ENCODE measurements around the gene INSL3. TPM values are rescaled to one million over a fixed set of nuclear protein-coding genes. Genes with fewer than 3 reads are reported as not detected.

INSL3 gene
- total RNA-seq, 1 donor from 2014 or later, result not detected

DNA sequence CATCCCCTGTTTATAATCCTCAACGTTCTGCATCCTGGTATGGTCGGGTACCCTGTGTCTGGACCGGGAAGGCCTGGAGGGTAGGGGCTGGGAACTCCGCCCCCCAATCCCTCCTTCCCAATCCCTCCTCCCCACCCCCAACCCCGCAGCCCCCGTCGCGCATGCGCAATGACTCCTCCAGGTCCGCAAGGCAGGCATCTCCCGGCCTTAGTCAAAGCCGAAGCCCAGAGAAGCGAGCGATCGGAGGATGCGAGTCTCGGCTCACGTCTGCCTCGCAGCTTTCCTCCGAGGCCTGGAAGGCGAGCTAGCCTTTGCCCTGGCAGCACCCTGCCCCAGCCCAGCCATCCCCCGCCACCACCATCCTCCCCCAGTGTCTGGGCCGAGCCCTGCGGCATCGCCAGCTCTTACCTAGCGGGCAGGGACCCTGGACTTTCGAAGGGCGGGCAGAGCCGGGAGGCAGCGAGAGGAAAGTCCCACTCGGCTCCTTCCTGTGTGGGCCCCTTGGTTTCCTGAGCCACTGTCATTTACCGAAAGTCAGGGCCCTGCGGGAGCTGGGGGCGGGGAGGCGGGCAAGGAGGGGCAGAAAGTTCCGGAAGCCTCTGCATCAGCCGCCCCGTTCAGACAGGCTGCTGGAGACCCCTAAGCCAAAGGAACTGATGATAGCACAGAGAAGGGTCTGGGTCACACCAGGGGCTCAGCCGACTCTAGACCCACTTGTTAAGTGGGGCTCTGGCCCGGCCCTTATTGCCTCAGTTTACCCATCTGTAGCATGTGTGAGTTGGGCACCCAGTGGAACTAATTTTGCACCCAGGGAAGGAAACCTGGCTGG, 26.4 kb upstream of the INSL3 start, which contains the start of gene JAK3:
TSS of gene JAK3 (minus strand) at position 445 of the 829 bp plus-strand sequence. CDS start 3,565 bp downstream, outside the sequence.
- intact Hi-C loops (cut with micrococcal nuclease), result no loop called here
- DNase-seq, result peak; percentile 74
- peak; percentile 75 for ATAC-seq

DNA sequence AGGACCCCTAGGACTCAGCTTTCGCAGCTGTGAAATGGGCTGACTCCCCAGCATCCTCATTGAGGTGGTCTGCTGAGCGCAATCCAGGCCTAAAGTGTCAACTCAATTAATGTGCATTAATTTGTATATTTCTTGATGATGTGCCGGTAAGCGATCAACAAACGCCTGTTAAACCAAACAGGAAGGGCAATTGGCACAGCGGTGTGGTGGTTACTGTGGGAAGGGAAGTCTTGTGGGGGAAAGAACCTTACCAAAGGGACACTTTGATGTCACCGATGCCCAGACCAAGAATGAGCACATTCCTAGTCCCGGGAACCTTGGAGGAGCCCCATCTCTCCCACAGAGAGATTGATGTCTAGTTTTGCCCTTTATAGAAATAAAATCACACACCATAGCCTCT, 24.8 kb upstream of the INSL3 start:
- DNase-seq (no peak), ATAC-seq (no peak)
- intact Hi-C loops (cut with micrococcal nuclease), result no loop called here

DNA sequence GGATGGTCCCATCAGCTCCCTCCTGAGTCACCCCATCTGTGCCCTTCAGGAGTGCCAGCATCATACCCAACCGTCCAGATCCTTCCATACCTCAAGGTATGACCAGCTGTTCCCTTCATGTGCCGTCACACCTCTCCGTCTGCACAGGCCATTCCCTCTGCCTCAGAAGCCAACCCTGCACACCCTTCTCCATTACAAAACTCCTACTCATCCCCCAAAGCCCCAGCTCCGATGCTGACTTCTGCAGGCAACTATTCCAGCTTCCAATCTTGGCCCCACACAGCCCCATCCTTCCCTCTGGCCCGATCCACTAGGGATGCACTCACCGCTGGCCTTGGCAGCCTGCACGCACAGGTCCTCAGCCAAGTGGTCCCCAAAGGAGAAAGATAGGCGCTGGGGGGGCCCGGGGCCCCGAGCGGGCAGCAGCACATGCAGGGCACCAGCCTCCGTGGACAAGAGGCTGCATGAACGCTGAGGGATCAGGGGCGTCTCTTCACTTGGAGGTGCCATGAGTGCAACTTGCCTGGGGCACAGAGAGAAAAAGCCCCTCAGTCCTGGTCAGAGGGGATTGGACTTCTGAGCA, 22.7 kb upstream of the INSL3 start:
- no peak for ATAC-seq
- intact Hi-C loops (cut with micrococcal nuclease), result no loop called here
- DNase-seq, result no peak

DNA sequence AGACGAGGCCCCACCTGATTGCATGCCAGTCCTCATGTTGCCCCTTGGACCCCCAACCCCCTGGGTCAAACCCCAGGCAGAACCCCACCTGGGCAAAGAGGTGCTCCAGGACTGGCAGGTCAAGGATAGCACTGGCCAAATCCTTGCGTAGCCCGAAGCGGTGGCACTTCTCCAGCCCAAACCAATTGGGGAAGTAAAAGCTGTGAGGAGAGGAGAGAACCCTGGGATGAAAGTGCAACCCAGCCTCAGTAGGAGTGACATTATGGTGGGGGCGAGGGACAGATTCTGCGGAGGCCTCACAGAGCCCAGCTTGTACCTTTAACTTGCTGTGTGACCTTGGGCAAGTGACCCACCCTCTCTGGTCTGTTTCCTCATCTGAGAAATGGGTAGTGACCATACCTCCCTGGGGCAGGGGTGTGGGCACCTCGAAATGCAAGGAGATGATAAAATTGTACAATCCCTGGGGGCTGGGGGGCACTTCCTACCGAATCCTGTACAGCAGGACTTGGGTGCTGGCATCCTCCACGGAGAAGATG, 22.0 kb upstream of the INSL3 start:
- intact Hi-C loops (cut with micrococcal nuclease), result no loop called here
- ATAC-seq (no peak), DNase-seq (no peak)

DNA sequence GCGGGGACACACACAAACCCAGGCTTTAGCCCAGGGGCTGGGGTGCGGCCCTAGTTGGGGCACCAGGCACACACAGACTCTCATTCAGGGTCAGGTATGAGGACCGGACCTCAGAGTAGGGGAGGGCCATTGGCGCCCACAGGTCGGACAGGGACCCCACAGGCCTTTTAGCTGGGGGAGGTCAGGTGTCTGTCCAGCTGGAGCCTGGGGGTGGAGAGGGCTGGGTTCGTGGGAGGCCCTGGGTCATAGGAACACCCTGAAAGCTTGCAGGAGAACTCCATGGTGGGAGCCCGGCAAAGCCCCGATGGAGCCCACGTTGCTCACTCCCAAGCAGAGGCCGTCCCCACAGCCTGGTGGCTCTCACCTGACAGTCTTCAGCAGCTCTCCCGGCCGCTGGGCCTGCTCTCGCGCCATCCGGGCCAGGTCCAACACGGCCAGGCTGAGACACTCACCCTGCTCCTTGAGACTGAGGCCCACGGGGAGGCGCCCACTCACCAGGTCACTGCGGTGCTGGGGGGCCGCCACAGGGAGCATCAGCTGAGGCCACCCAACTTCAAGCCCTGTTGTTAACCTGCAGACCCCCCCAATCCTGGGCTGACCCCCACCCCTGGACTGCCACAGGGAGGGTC, 21.5 kb upstream of the INSL3 start:
- DNase-seq, result no peak
- no peak for ATAC-seq
- intact Hi-C loops (cut with micrococcal nuclease), result no loop called here

DNA sequence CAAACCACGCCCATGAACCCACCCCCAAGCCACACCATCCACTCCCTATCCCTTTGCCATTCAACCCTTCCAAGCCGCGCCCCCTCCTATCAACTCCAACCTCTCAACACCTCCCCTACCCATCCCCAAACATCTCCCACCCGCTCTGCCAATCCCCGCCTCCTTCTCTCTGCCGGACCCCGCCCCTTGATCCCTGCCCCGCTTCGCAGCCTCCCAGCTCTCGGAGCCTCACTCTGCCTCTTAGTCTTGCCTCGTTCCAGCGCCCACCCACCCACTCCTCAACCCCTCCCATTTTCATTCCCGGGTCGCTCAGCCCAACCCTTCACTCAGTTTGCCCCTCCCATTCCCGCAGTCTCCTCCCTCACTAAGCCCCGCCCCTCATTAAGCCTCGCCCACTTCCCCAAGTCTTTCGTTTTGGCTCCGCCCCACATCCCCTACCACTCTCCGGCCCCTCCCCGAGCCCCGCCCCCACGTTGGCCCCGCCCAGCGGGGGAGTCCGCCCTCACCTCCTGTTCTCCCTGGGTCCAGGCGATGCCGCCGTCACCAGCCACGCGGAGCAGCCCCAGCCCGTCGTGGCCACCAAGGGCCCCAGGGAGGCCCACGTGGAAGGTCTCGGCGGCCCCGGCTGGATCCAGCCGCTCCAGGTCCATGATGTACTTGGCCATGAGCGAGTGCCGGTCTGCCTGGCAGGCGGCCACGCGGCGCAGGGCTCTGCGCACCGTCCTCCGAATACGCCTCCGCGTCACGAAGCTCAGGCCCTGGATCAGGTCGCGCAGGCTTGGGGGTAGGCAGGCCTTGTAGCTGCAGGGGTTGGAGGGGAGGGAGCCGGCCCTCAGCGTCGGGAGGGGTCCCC, 20.7 kb upstream of the INSL3 start:
- peak; percentile 86 for ATAC-seq
- intact Hi-C loops (cut with micrococcal nuclease), result no loop called here
- DNase-seq, result peak; percentile 76

DNA sequence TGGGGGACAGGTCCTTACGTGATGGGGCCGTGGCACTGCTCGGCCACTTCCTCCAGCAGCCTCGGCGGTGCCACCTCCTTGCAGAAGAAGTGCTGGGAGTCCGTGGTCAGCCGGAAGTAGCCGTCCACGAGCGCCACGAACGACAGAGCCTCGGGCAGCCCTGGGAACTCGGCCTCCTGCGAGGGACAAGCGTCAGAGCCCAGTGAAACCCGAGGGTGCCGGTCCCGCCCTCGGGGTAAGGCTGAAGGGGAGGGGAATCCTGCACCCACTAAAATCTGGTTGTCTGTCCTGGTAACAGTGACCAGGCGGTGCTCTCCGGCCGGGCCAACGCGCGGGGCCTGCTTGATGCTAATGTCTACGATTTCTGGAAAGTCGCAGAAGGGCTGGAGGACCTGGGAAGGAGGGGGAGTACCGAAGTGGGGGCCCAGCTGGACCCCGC, 20.1 kb upstream of the INSL3 start:
- ATAC-seq, result peak; percentile 17
- no peak for DNase-seq
- intact Hi-C loops (cut with micrococcal nuclease), result no loop called here

DNA sequence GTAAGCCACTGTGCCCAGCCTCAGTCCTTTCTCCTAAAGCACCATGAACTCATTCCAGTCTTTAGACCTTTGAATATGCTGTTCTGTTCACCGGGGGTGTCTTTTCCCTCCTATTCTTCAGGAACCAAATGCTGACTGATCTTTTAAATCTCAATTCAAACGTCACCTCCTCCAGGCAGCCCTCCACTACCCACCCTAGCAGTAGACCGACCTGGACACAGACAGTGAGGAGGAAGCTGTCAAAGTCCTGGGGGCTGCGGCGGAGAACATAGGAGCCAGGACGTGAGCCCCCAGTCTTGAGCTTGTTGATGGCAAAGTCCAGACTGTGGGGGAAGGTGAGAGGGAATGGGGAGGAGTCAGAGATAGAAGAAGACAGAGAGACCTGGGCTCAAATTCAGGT, 18.7 kb upstream of the INSL3 start:
- ATAC-seq, result no peak
- intact Hi-C loops (cut with micrococcal nuclease), result no loop called here
- DNase-seq, result no peak

DNA sequence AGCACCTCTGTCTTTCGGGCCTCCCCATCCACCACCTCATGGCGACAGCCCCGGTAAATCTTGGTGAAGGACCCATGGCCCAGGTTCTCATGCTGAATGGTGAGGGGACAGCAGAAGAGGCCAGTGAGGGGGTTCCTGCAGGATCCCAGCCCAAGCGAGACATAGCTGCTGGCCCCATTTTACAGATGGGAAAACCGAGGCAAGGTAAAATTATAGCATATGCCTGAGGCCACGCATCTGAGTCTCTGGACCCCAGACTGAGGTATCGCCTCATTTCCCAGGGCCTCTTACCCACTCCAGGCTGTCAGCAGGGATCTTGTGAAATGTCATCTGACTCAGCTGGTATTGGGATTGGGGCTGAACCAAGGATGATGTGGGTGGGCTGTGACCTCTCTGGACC, 16.7 kb upstream of the INSL3 start:
- intact Hi-C loops (cut with micrococcal nuclease), result no loop called here
- ATAC-seq (no peak), DNase-seq (no peak)

DNA sequence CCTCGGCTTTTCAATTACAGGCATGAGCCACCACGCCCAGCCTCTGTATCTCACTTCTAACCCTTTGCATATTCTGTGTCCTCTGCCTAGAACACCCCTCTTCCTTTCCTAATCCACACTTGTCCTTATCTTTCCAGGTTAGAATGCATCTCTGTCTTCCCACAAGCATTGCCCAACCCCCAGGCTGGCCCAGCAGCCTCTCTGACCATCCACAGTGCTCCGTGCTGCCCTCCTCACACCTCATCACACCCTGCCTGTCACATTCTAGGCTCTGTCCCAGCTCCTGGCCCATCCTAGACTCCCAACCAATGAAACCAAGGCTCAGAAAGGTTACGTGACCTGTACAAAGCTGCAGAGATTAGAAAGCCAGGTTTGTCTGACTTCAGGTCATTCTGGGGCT, 15.2 kb upstream of the INSL3 start:
- no peak for DNase-seq
- no peak for ATAC-seq

DNA sequence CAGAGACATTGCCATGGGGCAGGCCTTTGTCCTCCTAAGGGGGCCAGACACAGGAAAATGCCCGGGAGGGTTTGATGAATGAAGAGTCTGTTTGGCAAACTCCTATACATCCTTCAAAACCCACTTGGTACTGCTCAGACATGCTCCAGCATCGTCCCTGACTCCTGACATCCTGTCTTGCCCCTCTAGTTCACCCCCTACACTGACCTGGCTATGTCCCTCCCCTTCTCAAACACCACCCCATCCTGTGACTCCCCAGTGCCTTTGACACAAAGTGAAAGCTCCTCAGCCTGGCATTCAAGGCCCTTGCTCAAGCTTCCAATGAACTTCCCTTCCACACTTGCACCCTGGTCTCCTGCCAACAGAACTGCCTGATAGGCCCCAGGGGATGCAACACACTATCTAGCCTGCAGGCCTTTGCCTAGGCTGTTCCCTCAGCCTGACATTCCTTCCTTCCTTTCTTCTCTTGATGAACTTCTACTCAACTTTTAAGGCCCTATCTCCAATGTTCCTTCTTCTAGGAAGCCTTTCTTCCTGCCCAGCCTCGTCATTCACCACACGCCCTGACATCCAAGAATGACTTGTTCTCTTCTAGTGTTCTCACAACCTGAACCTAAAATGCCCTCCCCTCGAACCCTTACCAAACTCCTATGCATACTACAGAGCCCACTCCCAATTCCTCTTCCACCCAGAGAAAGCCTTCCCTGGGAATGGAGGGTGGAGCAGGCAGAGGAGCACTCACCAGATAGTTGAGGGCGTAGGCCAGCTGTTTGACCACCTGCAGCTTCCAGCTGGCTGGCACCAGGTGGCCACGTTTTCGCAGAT, 14.1 kb upstream of the INSL3 start:
- DNase-seq (no peak), ATAC-seq (no peak)
- intact Hi-C loops (cut with micrococcal nuclease), result no loop called here

More for the DNA sequence above, 15.2 kb upstream of the INSL3 start:
- intact Hi-C loops (cut with micrococcal nuclease), result no loop called here

DNA sequence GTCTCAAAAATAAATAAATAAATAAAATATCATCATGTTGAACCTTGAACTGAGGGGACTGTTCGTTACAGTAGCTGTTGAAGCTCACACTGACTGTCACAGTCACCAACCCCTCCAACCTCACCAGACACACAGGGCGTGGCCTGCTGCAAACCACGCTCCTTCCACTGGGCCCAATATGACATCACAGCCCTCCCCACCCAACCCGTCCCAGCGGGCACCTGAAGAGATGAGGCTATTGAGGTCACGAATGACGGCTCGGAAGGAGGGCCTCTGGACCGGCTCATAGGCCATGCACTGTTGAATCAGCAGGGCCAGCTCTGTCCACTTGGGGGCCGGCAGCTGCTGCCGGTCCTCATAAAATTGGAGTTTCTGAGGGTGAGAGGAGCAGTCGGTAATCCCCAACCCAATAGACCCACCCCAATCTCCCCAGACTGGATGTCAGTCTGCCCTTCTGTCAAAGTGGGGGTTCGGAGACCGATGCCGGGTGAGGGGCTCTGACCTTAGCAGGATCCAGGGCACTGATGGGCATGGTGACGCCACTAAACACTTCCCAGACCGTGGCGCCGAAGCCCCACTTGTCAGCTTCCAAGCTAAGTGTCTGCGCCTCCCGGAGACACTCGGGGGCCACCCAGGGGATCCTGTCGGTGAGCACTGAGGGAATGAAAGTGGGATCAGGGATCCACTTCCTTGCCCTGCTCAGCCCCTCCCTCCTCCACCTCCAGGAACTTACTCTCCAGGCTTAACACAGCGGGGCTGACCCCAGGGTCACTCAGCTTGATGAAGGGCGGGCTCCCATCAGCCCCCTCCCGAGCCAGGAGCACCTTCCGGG, 13.2 kb upstream of the INSL3 start:
- ATAC-seq, result no peak

DNA sequence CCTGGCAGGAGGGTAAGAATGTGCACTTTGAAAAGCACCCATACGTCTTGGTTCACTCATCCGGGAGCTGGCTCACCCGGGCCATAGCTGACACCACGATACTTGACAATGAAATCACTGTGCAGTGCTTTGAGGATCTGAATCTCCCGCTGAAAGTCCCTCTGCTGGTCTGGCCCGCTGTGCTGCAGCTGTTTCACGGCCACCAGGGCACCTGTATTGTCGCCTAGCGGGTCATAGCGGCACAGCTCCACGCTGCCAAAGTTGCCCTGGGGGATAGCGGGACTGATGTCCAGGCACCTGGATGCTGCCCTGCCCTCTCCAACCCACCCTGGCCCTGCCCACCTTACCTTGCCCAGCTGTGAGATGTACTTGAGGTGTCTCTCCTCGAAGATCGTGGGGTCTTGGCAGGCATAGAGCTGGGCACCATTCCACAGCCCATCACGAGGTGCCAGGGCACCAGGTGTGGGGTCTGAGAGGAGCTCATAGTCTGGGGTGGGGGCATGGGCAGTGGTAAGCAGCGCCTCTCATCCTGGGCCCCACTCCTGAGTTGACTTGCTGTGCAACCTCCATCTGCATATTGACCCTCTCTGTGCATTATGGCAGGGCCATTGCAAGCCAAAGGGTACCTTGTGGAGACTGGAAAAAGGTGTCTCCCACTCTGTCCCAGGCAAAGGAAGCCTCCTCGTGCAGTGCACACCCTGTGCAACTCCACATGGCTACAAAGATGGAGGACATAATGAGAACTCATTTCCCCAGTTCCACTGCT, 11.3 kb upstream of the INSL3 start:
- DNase-seq (no peak), ATAC-seq (no peak)
- intact Hi-C loops (cut with micrococcal nuclease), result no loop called here

More for the DNA sequence above, 13.2 kb upstream of the INSL3 start:
- DNase-seq, result no peak
- intact Hi-C loops (cut with micrococcal nuclease), result no loop called here

DNA sequence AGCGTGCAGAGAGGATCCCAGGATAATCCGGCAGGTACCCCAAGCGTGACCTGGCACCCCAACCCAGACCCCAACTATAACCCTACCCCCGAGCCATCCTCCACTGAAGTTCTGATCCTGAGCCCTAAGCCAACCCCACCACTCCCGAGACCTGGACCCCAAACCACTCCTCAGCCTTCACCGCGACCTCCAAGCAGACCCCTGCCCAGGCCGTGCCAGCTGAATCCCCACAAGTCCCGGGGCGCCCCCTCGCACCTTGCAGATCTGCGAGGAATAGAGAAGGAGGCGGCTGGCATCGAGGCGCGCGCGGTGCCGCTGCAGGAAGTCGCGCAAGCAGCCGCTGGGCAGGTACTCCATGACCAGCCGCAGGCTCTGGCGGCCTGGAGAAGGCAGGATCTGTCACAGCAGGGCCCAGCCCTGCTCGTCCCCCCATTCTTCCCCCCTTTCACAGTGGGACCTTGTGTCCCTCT, 10.1 kb upstream of the INSL3 start:
- DNase-seq, result no peak
- intact Hi-C loops (cut with micrococcal nuclease), result no loop called here
- no peak for ATAC-seq

DNA sequence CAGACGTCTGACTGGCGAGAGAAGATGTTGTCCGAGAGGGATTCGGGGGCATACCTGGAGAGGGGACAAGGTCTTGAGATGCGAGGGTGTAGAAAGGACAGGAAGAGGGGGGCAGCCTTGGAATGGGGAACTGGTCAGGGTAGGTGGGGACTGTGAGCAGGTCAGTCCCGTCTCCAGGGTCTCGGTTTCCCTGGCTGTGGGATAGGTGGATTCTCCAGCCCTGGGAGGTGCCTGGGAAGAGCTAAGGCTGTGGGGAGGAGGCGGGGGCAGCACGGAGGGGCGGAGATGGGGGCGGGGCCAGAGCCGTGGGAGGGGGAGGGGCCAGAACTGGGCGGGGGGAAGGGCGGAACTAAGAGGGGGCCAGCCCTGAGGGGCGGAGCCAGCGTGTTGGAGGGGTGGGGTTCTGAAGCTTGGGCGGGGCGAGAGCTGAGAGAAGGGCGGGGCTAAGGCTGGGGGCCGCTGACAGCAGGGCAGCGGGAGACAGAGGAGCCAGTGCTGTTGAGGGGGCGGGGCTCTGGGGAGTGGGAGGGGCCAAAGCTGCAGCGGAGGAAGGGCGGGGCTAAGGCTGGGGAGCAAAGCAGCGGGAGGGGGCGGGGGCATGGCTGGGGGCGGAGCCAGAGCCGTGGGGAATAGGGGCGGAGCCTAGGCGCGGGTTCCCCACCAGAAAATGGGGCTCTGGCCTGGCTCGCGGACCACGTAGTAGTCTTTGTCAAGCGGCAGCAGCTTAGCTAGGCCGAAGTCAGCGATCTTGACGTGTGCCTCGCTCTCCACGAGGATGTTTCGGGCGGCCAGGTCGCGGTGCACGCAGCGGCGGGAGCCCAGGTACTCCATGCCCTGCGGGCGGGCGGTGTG, 9.5 kb upstream of the INSL3 start:
- intact Hi-C loops (cut with micrococcal nuclease), result no loop called here
- ATAC-seq, result peak; percentile 52
- no peak for DNase-seq
